ENCODE data around the gene DOLK. TPM values are rescaled to one million over a fixed set of nuclear protein-coding genes. Genes with fewer than 3 reads are reported as not detected.

Gene DOLK
- total and polyA plus RNA-seq, 4 donors: 17.8 to 22.8 (median 21.1) TPM

- Histone ChIP-seq H3K9me3 (ENCODE audit: control insufficient read depth, insufficient read depth, low read length) (no peaks in the 10 kb centered on the region), H3K27ac (ENCODE audit: low read depth, low read length) (no peak overlapping the region), H3K4me3 (ENCODE audit: low read depth, low read length) (no peak overlapping the region), H3K27me3 (ENCODE audit: control insufficient read depth, insufficient read depth, low read length) (no peaks in the 10 kb centered on the region), H3K4me1 (ENCODE audit: control insufficient read depth, insufficient read depth, low read length) (peaks cover 44% of the 10 kb centered on the region), H3K36me3 (ENCODE audit: control insufficient read depth, insufficient read depth, low read length) (peaks cover 91% of the 10 kb centered on the region)
- DNase-seq (ENCODE audit: low read depth in 4 of 6, low spot score in 6 of 6): no peak
- WGBS (ENCODE audit: insufficient coverage): 84% methylated on average over 15 of the region's 15 CpGs
Measured at GRCh38 chr9:128912270-128912853, 35.0 kb downstream of the DOLK start.

- H3K4me1 ChIP-seq (ENCODE audit: control insufficient read depth, insufficient read depth, low read length): peaks cover 36% of the 10 kb centered on the region
Measured at GRCh38 chr9:128911529-128912035, 35.8 kb downstream of the DOLK start.

GRCh38 chr9:128910906-128911305 is 36.5 kb downstream of the DOLK start:
- Histone ChIP-seq H3K36me3 (ENCODE audit: control insufficient read depth, insufficient read depth, low read length) (peaks cover 87% of the 10 kb centered on the region), H3K27ac (ENCODE audit: low read depth, low read length) (no peak overlapping the region), H3K27me3 (ENCODE audit: control insufficient read depth, insufficient read depth, low read length) (no peaks in the 10 kb centered on the region), H3K4me3 (ENCODE audit: low read depth, low read length) (no peak overlapping the region), H3K9me3 (ENCODE audit: control insufficient read depth, insufficient read depth, low read length) (no peaks in the 10 kb centered on the region), H3K4me1 (ENCODE audit: control insufficient read depth, insufficient read depth, low read length) (peaks cover 30% of the 10 kb centered on the region)
- no peak for DNase-seq (ENCODE audit: low read depth in 4 of 6, low spot score in 6 of 6)
- 87% methylated on average over 6 of the region's 6 CpGs for WGBS (ENCODE audit: insufficient coverage)

More at GRCh38 chr9:128911529-128912035, 35.8 kb downstream of the DOLK start:
- WGBS (ENCODE audit: insufficient coverage): 58% methylated on average over 8 of the region's 8 CpGs
- Histone ChIP-seq H3K4me3 (ENCODE audit: low read depth, low read length) (no peak overlapping the region), H3K27ac (ENCODE audit: low read depth, low read length) (no peak overlapping the region), H3K9me3 (ENCODE audit: control insufficient read depth, insufficient read depth, low read length) (no peaks in the 10 kb centered on the region), H3K27me3 (ENCODE audit: control insufficient read depth, insufficient read depth, low read length) (no peaks in the 10 kb centered on the region), H3K36me3 (ENCODE audit: control insufficient read depth, insufficient read depth, low read length) (peaks cover 93% of the 10 kb centered on the region)
- DNase-seq (ENCODE audit: low read depth in 4 of 6, low spot score in 6 of 6): no peak

- Histone ChIP-seq H3K4me3 (ENCODE audit: low read depth, low read length) (no peak overlapping the region), H3K36me3 (ENCODE audit: control insufficient read depth, insufficient read depth, low read length) (peaks cover 80% of the 10 kb centered on the region), H3K4me1 (ENCODE audit: control insufficient read depth, insufficient read depth, low read length) (peaks cover 25% of the 10 kb centered on the region), H3K27me3 (ENCODE audit: control insufficient read depth, insufficient read depth, low read length) (no peaks in the 10 kb centered on the region), H3K27ac (ENCODE audit: low read depth, low read length) (no peak overlapping the region), H3K9me3 (ENCODE audit: control insufficient read depth, insufficient read depth, low read length) (no peaks in the 10 kb centered on the region)
- WGBS (ENCODE audit: insufficient coverage): 90% methylated on average over 4 of the region's 4 CpGs
- DNase-seq (ENCODE audit: low read depth in 4 of 6, low spot score in 6 of 6): no peak
Measured at GRCh38 chr9:128909859-128910258, 37.5 kb downstream of the DOLK start.

GRCh38 chr9:128908372-128908771 is 39.0 kb downstream of the DOLK start:
- DNase-seq (ENCODE audit: low read depth in 4 of 6, low spot score in 6 of 6): no peak
- Histone ChIP-seq H3K4me1 (ENCODE audit: control insufficient read depth, insufficient read depth, low read length) (peaks cover 21% of the 10 kb centered on the region), H3K4me3 (ENCODE audit: low read depth, low read length) (no peak overlapping the region), H3K9me3 (ENCODE audit: control insufficient read depth, insufficient read depth, low read length) (no peaks in the 10 kb centered on the region), H3K27me3 (ENCODE audit: control insufficient read depth, insufficient read depth, low read length) (no peaks in the 10 kb centered on the region), H3K36me3 (ENCODE audit: control insufficient read depth, insufficient read depth, low read length) (peaks cover 66% of the 10 kb centered on the region), H3K27ac (ENCODE audit: low read depth, low read length) (no peak overlapping the region)
- WGBS (ENCODE audit: insufficient coverage): 95% methylated on average over 24 of the region's 24 CpGs

- H3K27ac ChIP-seq (ENCODE audit: low read depth, low read length): no peak overlapping the region
- 69% methylated on average over 1 of the region's 2 CpGs for WGBS (ENCODE audit: insufficient coverage)
- H3K4me3 ChIP-seq (ENCODE audit: low read depth, low read length): no peak overlapping the region
- H3K9me3 ChIP-seq (ENCODE audit: control insufficient read depth, insufficient read depth, low read length): no peaks in the 10 kb centered on the region
- no peak for DNase-seq (ENCODE audit: low read depth in 4 of 6, low spot score in 6 of 6)
- no peaks in the 10 kb centered on the region for H3K27me3 ChIP-seq (ENCODE audit: control insufficient read depth, insufficient read depth, low read length)
- peaks cover 14% of the 10 kb centered on the region for H3K4me1 ChIP-seq (ENCODE audit: control insufficient read depth, insufficient read depth, low read length)
- H3K36me3 ChIP-seq (ENCODE audit: control insufficient read depth, insufficient read depth, low read length): peaks cover 66% of the 10 kb centered on the region
Measured at GRCh38 chr9:128906741-128907140, 40.7 kb downstream of the DOLK start.

- no peaks in the 10 kb centered on the region for H3K27me3 ChIP-seq (ENCODE audit: control insufficient read depth, insufficient read depth, low read length)
- peaks cover 65% of the 10 kb centered on the region for H3K36me3 ChIP-seq (ENCODE audit: control insufficient read depth, insufficient read depth, low read length)
- no peak for DNase-seq (ENCODE audit: low read depth in 4 of 6, low spot score in 6 of 6)
- peaks cover 7% of the 10 kb centered on the region for H3K4me1 ChIP-seq (ENCODE audit: control insufficient read depth, insufficient read depth, low read length)
- H3K9me3 ChIP-seq (ENCODE audit: control insufficient read depth, insufficient read depth, low read length): no peaks in the 10 kb centered on the region
- no peak overlapping the region for H3K27ac ChIP-seq (ENCODE audit: low read depth, low read length)
- no CpG with 5 or more reads among the region's 7 CpGs for WGBS (ENCODE audit: insufficient coverage)
- H3K4me3 ChIP-seq (ENCODE audit: low read depth, low read length): no peak overlapping the region
Measured at GRCh38 chr9:128905964-128906363, 41.4 kb downstream of the DOLK start.

- Histone ChIP-seq H3K4me3 (ENCODE audit: low read depth, low read length) (no peak overlapping the region), H3K9me3 (ENCODE audit: control insufficient read depth, insufficient read depth, low read length) (no peaks in the 10 kb centered on the region), H3K4me1 (ENCODE audit: control insufficient read depth, insufficient read depth, low read length) (peaks cover 8% of the 10 kb centered on the region), H3K36me3 (ENCODE audit: control insufficient read depth, insufficient read depth, low read length) (peaks cover 57% of the 10 kb centered on the region), H3K27me3 (ENCODE audit: control insufficient read depth, insufficient read depth, low read length) (no peaks in the 10 kb centered on the region), H3K27ac (ENCODE audit: low read depth, low read length) (no peak overlapping the region)
- no peak for DNase-seq (ENCODE audit: low read depth in 4 of 6, low spot score in 6 of 6)
- 100% methylated on average over 4 of the region's 10 CpGs for WGBS (ENCODE audit: insufficient coverage)
Measured at GRCh38 chr9:128903871-128904620, 43.4 kb downstream of the DOLK start.

GRCh38 chr9:128903079-128903461 is 44.3 kb downstream of the DOLK start:
- Histone ChIP-seq H3K4me3 (ENCODE audit: low read depth, low read length) (no peak overlapping the region), H3K4me1 (ENCODE audit: control insufficient read depth, insufficient read depth, low read length) (peaks cover 18% of the 10 kb centered on the region), H3K36me3 (ENCODE audit: control insufficient read depth, insufficient read depth, low read length) (peaks cover 56% of the 10 kb centered on the region), H3K27ac (ENCODE audit: low read depth, low read length) (no peak overlapping the region), H3K27me3 (ENCODE audit: control insufficient read depth, insufficient read depth, low read length) (no peaks in the 10 kb centered on the region), H3K9me3 (ENCODE audit: control insufficient read depth, insufficient read depth, low read length) (no peaks in the 10 kb centered on the region)
- 100% methylated on average over 1 of the region's 2 CpGs for WGBS (ENCODE audit: insufficient coverage)
- no peak for DNase-seq (ENCODE audit: low read depth in 4 of 6, low spot score in 6 of 6)

Measured in spinal cord (tissue), 10 donors.